Myocyte (in vitro differentiated cells): ENCODE data around the gene SYNPR. TPM values are rescaled to one million over a fixed set of nuclear protein-coding genes. Genes with fewer than 3 reads are reported as not detected.

Source experiments
- DNase-seq: peaks from one replicate; pipeline ENCODE4 v3.0.0-alpha.2; 2012; ENCODE audit warnings: low read depth
- total RNA-seq: library from RNA; depleted of rRNA; stranded (reverse); fragments of >200 nt; gene quantifications from 2 replicates; pipeline ENCODE4 v1.2.3, GENCODE V29; 2014

Gene SYNPR
- total RNA-seq, 1 donor from 2014 or later: not detected

DNA sequence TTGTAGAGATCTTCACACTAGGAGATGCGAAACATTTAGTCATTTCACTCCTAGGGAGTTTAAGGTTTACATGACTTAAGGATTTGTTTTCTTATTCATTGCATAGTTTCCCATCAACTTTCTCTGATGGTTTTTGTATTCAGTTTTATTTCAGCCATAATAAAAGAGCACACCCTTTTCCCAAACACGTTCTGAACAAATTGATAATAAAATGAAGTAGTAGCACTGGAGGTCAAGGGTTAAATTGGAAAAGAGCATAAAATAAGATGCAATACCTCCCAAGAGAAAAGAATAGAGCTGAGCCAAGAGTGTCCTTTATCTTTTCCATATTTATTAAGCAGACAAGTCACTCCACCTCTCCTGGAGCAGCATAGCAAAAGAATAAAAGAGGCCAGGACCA, 104.9 kb downstream of the SYNPR start:
- no peak for DNase-seq

DNA sequence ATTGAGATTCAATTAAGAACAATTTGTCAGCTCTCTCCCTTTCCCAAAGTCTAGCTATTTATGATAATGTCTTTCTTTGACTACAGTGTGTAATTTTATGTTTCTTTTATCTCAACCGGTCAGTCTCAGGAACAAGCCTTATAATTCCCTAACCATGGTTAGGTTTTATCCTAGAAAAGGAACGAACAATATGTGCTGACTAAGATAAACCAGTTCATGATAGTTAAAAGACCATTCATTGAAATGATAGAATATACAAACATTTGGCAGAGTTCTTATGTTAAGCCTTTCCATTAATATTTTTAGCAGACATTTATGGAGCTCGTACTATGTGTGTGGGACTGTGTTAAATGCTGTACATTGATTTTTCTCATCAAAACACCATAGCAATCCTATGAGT, 106.3 kb downstream of the SYNPR start:
- no peak for DNase-seq

- no peak for DNase-seq
These were observed 107.5 kb downstream of the SYNPR start for GRCh38 chr3:63385629-63386028.

GRCh38 chr3:63386568-63386967, 108.5 kb downstream of the SYNPR start:
- DNase-seq: no peak

GRCh38 chr3:63387568-63387967, 109.5 kb downstream of the SYNPR start:
- no peak for DNase-seq

DNA sequence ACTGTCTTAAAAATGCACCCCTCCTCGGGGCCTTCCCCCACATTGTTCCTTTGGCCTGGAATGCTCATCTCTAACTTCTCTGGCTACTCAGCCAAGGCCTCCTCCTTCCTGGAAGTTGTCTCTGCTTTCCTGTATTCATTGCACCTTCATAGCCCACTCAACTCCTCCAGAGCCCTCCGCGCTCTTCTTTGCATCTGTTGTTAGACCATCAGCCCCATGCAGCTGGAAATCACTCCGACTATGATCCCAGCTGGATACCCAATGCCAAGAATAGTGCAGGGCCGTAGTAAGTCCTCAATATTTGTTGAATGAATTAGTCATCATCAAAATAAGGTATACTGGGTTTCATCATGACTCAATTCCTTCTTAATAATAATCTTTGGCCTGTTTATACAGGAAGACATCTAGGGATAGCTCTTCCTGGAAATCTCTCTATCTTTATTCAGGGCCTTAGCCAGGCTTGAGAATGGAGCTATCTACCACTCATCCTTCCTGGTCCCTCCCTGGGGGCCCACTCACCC, 112.7 kb downstream of the SYNPR start:
- DNase-seq: no peak

GRCh38 chr3:63395960-63396359, 117.9 kb downstream of the SYNPR start:
- no peak for DNase-seq

DNA sequence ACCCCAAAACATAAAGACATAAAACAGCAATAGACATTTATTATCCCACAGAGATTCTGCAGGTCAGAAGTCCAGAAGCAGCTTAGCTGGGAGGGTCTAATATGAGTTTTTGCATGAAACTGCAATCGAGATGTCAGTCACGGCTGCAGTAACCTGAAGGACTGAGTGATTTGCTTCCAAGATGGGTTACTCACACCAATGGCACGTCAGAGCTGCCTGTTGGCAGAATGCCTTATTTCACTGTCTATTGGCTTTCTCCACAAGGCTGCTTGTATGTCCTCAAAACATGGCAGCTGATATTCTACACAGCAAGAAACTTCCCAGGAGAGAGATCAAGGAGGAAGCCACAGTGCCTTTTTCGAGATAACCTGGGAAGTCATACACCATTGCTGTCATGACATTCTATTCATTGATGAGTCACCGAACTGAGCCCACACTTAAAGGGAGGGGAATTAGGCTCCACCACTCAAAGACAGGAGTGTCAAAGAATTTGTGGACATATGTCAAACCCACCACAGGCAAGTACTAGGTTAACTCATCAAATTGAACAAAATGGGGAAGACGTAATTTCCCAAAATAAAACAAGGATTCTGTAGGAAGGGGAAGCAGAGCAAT, 122.2 kb downstream of the SYNPR start:
- no peak for DNase-seq

GRCh38 chr3:63405882-63406281, 127.8 kb downstream of the SYNPR start:
- no peak for DNase-seq

GRCh38 chr3:63413523-63413922, 135.4 kb downstream of the SYNPR start:
- peak; percentile 6 for DNase-seq

DNA sequence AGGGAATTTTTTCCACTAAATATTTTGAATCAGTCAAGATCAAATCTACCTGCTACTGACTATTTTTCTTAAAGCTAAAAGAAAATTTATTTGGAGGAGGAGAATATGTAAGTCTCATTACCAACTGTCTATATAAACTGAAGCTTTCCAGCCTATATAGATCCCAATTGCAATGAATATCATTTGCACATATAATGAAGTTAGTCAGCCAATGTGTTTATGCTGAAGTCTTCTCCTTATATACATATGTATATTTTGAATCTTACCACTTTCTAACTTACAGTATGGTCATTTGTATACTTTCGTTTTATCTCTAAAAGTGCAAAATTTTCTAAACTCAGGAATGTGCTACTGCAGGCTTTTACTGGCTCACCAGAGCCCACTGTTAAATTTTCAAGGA, 136.5 kb downstream of the SYNPR start:
- no peak for DNase-seq

- peak; percentile 10 for DNase-seq
These were observed 151.8 kb downstream of the SYNPR start for GRCh38 chr3:63429905-63430304.

GRCh38 chr3:63430875-63431274, 152.8 kb downstream of the SYNPR start:
- no peak for DNase-seq

GRCh38 chr3:63437858-63438257, 159.8 kb downstream of the SYNPR start:
- DNase-seq: no peak

- DNase-seq: no peak
These were observed 160.8 kb downstream of the SYNPR start for GRCh38 chr3:63438826-63439371.

- no peak for DNase-seq
These were observed 163.2 kb downstream of the SYNPR start for GRCh38 chr3:63441262-63441661.

- DNase-seq: no peak
These were observed 164.8 kb downstream of the SYNPR start for GRCh38 chr3:63442918-63443317.

GRCh38 chr3:63450023-63450422, 171.9 kb downstream of the SYNPR start:
- no peak for DNase-seq

GRCh38 chr3:63450634-63451363, 172.7 kb downstream of the SYNPR start:
- DNase-seq: no peak

GRCh38 chr3:63456901-63457300, 178.8 kb downstream of the SYNPR start:
- no peak for DNase-seq

DNA sequence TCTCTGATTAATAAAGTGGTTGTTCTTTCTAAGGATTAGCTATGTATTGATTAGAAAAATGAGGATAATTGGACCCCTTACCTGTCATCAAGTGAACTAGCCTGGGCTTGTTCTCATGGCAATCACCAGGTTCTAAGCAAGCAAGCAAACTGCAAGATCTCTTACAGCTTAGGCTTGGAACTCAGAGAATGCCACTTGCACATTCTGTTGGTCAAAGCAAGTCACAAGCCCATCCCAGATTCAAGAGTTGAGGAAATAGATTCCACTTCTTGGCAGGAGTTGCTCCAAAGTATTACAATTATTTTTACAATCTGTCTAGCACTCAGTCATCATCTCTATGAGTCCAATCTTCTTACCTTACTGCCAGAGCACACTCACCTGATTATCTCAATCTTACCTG, 180.3 kb downstream of the SYNPR start:
- no peak for DNase-seq

- DNase-seq: no peak
These were observed 184.6 kb downstream of the SYNPR start for GRCh38 chr3:63462732-63463131.

- DNase-seq: no peak
These were observed 189.3 kb downstream of the SYNPR start for GRCh38 chr3:63467392-63467791.
